GM12864 (cell line): ENCODE data around the gene LMF2.

Source experiments
- DNase-seq: peaks from one replicate; pipeline ENCODE4 v3.0.0-alpha.2; 2011; ENCODE audit warnings: low read depth
- H3K4me3 ChIP-seq: 2 replicates; pipeline ENCODE4 v1.5.1; 2011; ENCODE audit warnings: mild to moderate bottlenecking, low read depth, low read length, control low read depth
- CTCF ChIP-seq: IDR thresholded peaks from 2 replicates; pipeline ENCODE4 v1.5.1; 2011; ENCODE audit warnings: low read depth, mild to moderate bottlenecking, moderate library complexity, low read length, control low read depth, inconsistent platforms; ENCODE audit errors: missing control alignments

LMF2 gene

GRCh38 chr22:50505276-50505775, 2.2 kb downstream of the LMF2 start:
- no peak for TF ChIP-seq CTCF
- no peak overlapping the region for H3K4me3 ChIP-seq
- DNase-seq: no peak

GRCh38 chr22:50504369-50505211, 2.9 kb downstream of the LMF2 start:
- no peak overlapping the region for H3K4me3 ChIP-seq
- no peak for DNase-seq
- no peak for TF ChIP-seq CTCF

GRCh38 chr22:50503475-50504145, 3.9 kb downstream of the LMF2 start:
- no peak overlapping the region for H3K4me3 ChIP-seq
- no peak for DNase-seq
- TF ChIP-seq CTCF: peak; percentile 13

GRCh38 chr22:50502628-50503474, 4.7 kb downstream of the LMF2 start:
- H3K4me3 ChIP-seq: no peak overlapping the region
- no peak for DNase-seq
- TF ChIP-seq CTCF: no peak

GRCh38 chr22:50502096-50502495, 5.4 kb downstream of the LMF2 start:
- no peak overlapping the region for H3K4me3 ChIP-seq
- no peak for TF ChIP-seq CTCF
- DNase-seq: no peak

- H3K4me3 ChIP-seq: no peak overlapping the region
- TF ChIP-seq CTCF: no peak
- no peak for DNase-seq
Observed at GRCh38 chr22:50500452-50500851, 7.0 kb downstream of the LMF2 start.
